Muscle of leg (tissue), 11 donors: ENCODE results near the gene ADCY1. TPM values are rescaled to one million over a fixed set of nuclear protein-coding genes. Genes with fewer than 3 reads are reported as not detected.

Source experiments
- DNase-seq: peaks from one replicate; pipeline ENCODE4 v3.0.0; 2013
- H3K27ac ChIP-seq: one replicate; pipeline ENCODE4 v1.5.1; 2013; ENCODE audit warnings: mild to moderate bottlenecking, low read length, control low read depth
- H3K27me3 ChIP-seq: one replicate; pipeline ENCODE4 v1.6.1; 2013; ENCODE audit warnings: low read length; ENCODE audit not compliant: control insufficient read depth, insufficient read depth
- H3K36me3 ChIP-seq: one replicate; pipeline ENCODE4 v1.6.1; 2013; ENCODE audit warnings: low read length; ENCODE audit not compliant: control insufficient read depth, insufficient read depth
- H3K4me1 ChIP-seq: one replicate; pipeline ENCODE4 v1.6.1; 2013; ENCODE audit warnings: low read length; ENCODE audit not compliant: control insufficient read depth, insufficient read depth
- H3K4me3 ChIP-seq: one replicate; pipeline ENCODE4 v1.5.1; 2013; ENCODE audit warnings: low read length, control low read depth
- H3K9me3 ChIP-seq: replicated peaks from 2 replicates; pipeline ENCODE4 v1.6.1; 2013; ENCODE audit warnings: low read depth, low read length; ENCODE audit not compliant: control insufficient read depth
- WGBS: methylation state at CpG from one replicate; pipeline ENCODE4 v1.1.5; 2013; ENCODE audit warnings: missing lambda C conversion rate; ENCODE audit not compliant: insufficient coverage; 5-methylcytosine and 5-hydroxymethylcytosine counted together
- polyA plus RNA-seq, 8 donors: library from polyadenylated mRNA; unstranded; fragments of 120-200 nt; gene quantifications; one replicate each; pipeline versions ENCODE4 v1.2.1 to v1.2.3, GENCODE V29; 2013; ENCODE audit warnings: inconsistent platforms in 1 of 8, low replicate concordance in 1 of 8; ENCODE audit not compliant: insufficient read length in 8 of 8, insufficient read depth in 1 of 8
- total RNA-seq: library from RNA; stranded (reverse); fragments of 120-200 nt; gene quantifications from one replicate; pipeline ENCODE4 v1.2.4, GENCODE V29; 2013

The ADCY1 gene
- total and polyA plus RNA-seq, 9 donors: 7.1 to 15.6 (median 10.9) TPM

DNA sequence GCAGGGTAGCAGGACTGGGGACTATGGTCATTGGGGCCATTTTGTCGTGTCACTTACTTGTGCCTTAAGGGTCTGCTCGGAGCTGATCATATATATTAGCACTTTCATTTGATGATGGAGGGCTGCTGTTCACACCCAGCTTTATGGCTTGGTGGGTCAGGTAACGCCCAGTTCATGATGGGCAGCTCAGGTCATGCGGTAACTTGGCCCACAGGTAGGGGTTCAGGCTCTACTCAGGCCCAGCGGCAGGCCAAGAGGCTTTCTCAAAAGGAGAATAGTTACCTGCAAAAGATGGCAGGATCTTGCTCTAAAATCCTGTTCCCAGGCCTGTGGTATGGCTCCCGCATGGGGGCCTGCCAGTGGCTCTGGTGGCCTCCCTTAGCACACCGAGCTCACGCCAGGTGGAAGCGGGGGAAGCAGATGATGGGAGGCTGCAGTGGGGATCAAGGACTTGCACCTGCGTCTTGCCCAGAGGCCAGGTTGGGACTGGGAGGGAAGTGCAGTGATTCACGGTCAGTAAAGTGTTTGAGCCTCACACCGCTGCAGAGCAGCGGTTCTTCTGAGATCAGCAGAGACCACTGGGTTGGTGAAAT is 109.5 kb downstream of the ADCY1 start:
- WGBS: 88% methylated on average over 12 of the region's 13 CpGs
- no peak overlapping the region for H3K27ac ChIP-seq
- no peak overlapping the region for H3K4me3 ChIP-seq
- no peak for DNase-seq
- peaks cover 16% of the 10 kb centered on the region for H3K36me3 ChIP-seq
- H3K4me1 ChIP-seq: no peaks in the 10 kb centered on the region
- no peaks in the 10 kb centered on the region for H3K9me3 ChIP-seq
- no peaks in the 10 kb centered on the region for H3K27me3 ChIP-seq

DNA sequence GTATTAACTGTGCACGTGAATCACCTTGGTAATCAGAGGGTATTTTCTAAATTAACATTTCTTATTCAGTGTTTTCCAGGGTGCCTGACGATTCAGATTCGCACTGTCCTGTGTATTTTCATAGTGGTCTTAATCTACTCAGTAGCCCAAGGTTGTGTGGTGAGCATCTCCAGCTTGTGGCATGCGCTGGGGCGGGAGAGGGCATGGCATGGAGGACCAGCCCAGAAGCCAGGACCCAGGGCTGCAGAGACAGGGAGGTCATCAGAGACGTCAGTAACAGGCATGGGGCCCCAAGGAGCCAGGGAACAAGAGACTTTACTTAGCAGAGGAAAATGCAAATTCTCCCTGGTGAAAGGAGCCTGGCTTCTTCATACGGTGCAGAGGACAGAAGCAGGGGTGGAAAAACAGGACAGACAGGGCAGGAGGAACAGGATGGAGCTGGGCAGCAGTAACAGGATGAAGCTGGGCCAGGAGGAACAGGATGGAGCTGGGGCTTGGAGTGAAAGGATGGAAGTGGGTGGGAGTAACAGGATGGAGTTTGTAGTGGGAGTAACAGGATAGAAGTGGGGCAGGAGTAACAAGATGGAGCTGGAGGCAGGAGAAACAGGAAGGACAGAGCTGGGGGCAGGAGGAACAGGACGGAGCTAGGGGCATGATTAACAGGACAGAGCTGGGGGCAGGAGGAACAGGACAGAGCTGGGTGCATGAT is 110.9 kb downstream of the ADCY1 start:
- WGBS: 67% methylated on average over 6 of the region's 8 CpGs
- H3K27ac ChIP-seq: no peak overlapping the region
- H3K27me3 ChIP-seq: no peaks in the 10 kb centered on the region
- DNase-seq: no peak
- H3K4me1 ChIP-seq: no peaks in the 10 kb centered on the region
- no peaks in the 10 kb centered on the region for H3K9me3 ChIP-seq
- peaks cover 16% of the 10 kb centered on the region for H3K36me3 ChIP-seq
- no peak overlapping the region for H3K4me3 ChIP-seq

DNA sequence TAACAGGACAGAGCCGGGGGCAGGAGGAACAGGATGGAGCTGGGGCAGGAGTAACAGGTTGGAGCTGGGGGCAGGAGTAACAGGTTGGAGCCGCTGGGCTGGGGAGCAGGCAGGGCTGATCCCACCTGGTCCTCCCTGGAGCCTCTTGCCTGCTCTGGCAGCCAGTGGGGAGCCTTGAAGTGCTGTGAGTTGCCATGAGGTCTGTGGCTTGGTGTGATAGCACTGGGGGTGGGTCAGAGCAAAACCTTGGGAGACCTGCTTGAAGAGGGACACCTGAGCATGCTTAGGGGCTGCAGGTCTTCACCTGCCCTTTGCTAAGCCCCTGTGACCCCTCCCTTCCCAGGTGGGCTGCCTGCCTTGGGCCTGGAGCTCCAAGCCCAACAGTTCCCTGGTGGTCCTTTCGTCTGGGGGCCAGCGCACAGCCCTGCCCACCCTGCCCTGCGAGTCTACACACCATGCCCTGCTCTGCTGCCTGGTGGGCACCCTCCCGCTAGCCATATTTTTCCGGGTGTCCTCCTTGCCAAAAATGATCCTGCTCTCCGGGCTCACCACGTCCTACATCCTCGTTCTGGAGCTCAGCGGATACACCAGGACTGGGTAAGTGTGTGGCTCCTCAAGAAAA is 111.6 kb downstream of the ADCY1 start:
- no peak for DNase-seq
- H3K4me1 ChIP-seq: no peaks in the 10 kb centered on the region
- H3K27me3 ChIP-seq: no peaks in the 10 kb centered on the region
- H3K4me3 ChIP-seq: no peak overlapping the region
- peaks cover 17% of the 10 kb centered on the region for H3K36me3 ChIP-seq
- no peaks in the 10 kb centered on the region for H3K9me3 ChIP-seq
- H3K27ac ChIP-seq: no peak overlapping the region
- 91% methylated on average over 8 of the region's 11 CpGs for WGBS

DNA sequence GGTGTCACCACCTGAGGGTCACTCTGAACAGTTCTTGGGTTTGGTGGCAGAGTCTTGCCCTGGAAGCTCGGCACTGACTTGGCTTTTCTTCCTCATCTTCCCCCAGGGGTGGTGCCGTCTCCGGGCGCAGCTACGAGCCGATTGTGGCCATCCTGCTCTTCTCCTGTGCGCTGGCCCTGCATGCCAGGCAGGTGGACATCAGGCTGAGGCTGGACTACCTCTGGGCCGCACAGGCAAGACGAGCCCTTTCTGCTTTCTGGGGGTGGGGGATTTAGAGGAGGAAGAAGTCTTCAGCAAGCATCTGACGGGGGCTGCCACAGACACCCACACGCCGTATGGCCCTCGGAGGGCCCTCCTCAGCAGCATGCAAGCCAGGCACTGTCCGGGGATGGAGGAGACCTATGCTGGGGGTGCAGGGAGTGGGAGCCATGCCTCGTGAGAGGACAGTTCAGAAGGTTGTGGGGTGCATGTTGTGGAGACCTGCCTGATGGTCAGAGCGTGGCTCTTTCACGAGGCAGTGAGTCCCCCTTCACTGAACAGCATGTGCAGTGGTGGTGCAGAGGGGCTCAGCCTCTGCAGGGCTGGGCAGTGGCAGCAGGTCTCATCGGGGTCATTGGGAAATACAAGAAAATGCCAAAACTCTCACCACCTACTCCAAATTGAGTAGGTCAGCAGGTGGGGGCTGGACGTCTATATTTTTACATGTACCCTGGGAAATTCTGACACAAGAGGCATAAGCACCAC is 112.4 kb downstream of the ADCY1 start:
- Histone ChIP-seq H3K36me3 (peaks cover 17% of the 10 kb centered on the region), H3K4me1 (no peaks in the 10 kb centered on the region), H3K27me3 (no peaks in the 10 kb centered on the region), H3K9me3 (no peaks in the 10 kb centered on the region), H3K27ac (no peak overlapping the region), H3K4me3 (no peak overlapping the region)
- no peak for DNase-seq
- 88% methylated on average over 11 of the region's 19 CpGs for WGBS

DNA sequence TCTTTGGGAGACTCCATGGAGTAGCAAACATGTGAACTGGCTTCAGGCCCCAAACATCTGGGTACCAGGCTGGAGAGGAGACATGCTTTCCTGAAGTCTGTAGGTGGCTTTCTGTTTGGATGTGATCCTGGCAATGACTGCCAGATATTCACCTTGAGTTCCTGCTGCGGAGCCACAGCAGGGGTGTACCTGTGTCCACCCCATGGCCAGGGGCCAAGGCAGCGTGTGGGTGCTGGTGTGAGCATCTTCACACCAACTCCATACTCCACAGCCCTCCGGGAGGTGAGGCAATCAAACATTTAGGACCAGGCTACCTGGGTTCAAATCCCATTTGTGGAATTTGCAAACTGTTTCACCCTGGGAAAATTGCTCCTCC is 113.0 kb downstream of the ADCY1 start:
- Histone ChIP-seq H3K27ac (no peak overlapping the region), H3K4me3 (no peak overlapping the region), H3K9me3 (no peaks in the 10 kb centered on the region), H3K27me3 (no peaks in the 10 kb centered on the region), H3K4me1 (no peaks in the 10 kb centered on the region), H3K36me3 (peaks cover 20% of the 10 kb centered on the region)
- WGBS: 100% methylated on average over 2 of the region's 3 CpGs
- DNase-seq: no peak

DNA sequence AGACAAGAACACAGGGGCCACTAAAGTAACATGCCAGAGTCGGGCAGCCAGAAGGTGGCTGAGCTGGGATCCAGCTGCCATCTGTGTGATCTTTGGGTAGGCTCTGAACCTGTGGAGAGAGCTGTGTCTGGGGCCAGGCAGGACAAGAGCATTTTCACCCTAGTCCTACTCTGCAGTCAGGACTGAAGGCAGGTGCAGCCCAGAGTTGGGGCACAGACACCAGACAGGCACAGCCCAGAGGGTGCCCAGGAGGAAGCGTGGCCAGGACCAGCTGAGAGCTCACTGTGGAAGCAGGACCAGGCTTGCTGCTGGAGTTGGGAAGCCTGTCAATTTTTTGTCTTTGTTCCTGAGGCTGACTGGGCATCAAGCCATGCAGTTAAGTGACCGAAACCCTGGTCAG is 113.6 kb downstream of the ADCY1 start:
- 75% methylated on average over 3 of the region's 3 CpGs for WGBS
- Histone ChIP-seq H3K9me3 (no peaks in the 10 kb centered on the region), H3K36me3 (peaks cover 22% of the 10 kb centered on the region), H3K27me3 (no peaks in the 10 kb centered on the region), H3K4me3 (no peak overlapping the region), H3K4me1 (no peaks in the 10 kb centered on the region), H3K27ac (no peak overlapping the region)
- DNase-seq: no peak

DNA sequence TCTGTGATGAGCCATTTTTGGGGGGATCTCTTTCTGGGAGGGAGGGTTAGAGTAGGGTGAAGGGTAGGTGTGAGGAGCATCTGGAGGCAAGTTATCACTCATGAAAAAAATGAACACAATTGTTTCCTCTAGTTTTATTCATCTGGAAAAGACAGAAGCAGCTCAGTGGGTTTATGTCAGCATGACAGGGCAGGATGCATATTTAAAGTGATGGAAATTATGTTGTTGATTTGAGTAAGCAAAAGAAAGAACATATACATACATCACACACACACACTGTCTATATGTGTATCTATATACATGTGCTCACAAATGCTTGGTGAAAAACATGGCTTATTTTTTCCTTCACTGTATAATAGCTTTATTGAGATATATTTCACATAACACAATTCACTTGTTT is 114.2 kb downstream of the ADCY1 start:
- no peaks in the 10 kb centered on the region for H3K27me3 ChIP-seq
- H3K27ac ChIP-seq: no peak overlapping the region
- no peak for DNase-seq
- H3K4me1 ChIP-seq: no peaks in the 10 kb centered on the region
- no peak overlapping the region for H3K4me3 ChIP-seq
- no peaks in the 10 kb centered on the region for H3K9me3 ChIP-seq
- peaks cover 15% of the 10 kb centered on the region for H3K36me3 ChIP-seq

DNA sequence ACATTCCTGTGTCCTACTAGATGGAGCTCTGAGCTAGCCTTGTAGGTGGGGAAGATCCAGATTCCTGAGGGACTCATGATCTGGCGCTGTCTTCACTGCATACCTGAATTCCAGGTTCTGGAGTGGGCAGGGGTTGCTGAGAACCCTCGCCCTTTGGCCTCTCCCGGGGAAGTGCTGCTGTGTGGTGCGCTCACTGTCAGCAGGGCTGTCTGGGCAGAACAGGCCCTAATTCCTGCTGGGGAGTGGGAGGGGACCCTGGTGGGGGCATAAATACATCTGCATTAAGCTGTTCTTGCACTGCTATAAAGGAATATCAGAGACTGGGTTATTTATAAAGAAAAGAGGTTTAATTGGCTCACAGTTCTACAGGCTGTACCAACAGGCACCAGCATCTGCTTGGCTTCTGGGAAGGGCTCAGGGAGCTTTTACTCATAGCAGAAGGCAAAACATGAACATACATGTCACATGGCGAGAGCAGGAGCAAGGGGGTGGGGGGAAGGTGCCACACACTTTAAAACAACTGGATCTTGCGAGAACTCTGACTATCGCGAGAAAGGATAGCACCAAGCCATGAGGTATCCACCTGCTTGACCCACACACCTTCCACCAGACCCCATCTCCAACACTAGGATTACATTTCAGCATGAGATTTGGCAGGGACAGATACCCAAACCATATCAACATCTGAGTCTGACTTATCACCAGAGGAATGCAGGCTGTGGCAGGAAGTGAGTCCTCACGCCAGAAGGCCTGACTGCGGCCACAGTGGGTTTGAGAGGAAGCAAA is 115.0 kb downstream of the ADCY1 start:
- no peak overlapping the region for H3K27ac ChIP-seq
- no peaks in the 10 kb centered on the region for H3K27me3 ChIP-seq
- DNase-seq: no peak
- no peak overlapping the region for H3K4me3 ChIP-seq
- H3K9me3 ChIP-seq: no peaks in the 10 kb centered on the region
- WGBS: 91% methylated on average over 6 of the region's 10 CpGs
- H3K4me1 ChIP-seq: no peaks in the 10 kb centered on the region
- peaks cover 13% of the 10 kb centered on the region for H3K36me3 ChIP-seq

DNA sequence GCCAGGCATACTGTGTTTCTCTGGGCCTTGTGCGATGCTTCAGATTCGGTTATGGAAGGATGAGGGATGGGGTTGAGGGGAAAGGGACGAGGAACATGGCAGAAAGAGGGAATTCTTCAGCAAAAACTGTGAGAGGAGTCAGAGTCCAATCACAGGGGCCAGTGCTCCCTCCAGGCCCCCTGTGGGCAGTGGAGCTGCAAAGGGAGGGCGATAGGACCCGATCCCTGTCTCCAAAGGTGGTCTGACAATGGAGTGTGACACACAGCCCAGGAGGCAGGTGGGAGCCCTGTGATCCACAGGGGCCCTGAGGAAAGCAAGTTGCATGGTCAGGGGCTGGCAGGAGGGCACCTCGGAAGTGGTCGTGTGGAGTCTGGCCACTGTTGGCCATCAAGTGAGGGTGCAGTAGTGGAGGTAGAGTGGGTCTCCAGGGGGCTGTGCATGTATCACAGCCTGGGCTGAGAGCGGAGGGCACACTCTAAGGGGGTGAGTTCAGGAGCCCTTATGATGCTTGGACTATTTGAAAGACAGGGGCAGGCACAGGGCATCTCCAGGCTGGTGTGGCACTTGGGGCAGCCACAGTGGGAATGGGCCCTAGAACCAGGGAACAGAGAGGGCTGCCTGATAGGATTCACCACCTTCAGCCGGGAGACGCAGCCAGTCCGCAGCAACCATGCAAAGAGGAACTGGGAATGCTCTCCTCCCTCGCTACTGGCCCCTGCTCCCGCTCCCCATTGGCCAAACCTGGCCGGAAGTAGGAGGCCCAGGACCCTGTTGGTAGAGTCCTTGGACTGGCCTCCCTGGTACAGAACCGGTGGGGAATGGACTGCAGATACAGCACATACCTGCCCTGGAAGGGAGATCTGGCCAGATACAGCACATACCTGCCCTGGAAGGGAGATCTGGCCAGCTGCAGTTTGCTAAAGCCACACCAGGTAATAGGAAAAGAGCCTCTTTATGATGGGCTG is 115.9 kb downstream of the ADCY1 start:
- H3K27ac ChIP-seq: no peak overlapping the region
- peaks cover 12% of the 10 kb centered on the region for H3K36me3 ChIP-seq
- no peaks in the 10 kb centered on the region for H3K27me3 ChIP-seq
- DNase-seq: no peak
- H3K9me3 ChIP-seq: no peaks in the 10 kb centered on the region
- WGBS: 93% methylated on average over 15 of the region's 15 CpGs
- H3K4me1 ChIP-seq: no peaks in the 10 kb centered on the region
- no peak overlapping the region for H3K4me3 ChIP-seq
